IPS-18c (cell line): ENCODE measurements around the gene FAM181A.

ENCODE experiments used
- H3K4me3 ChIP-seq: 2 replicates; pipeline ENCODE4 v1.7.0; 2013; ENCODE audit warnings: low read depth, mild to moderate bottlenecking, low read length, moderate library complexity; ENCODE audit not compliant: insufficient read depth
- H3K9me3 ChIP-seq: one replicate; pipeline ENCODE4 v1.6.1; 2013; ENCODE audit warnings: mild to moderate bottlenecking, low read length, moderate library complexity; ENCODE audit not compliant: control insufficient read depth, insufficient read depth

Gene FAM181A

DNA sequence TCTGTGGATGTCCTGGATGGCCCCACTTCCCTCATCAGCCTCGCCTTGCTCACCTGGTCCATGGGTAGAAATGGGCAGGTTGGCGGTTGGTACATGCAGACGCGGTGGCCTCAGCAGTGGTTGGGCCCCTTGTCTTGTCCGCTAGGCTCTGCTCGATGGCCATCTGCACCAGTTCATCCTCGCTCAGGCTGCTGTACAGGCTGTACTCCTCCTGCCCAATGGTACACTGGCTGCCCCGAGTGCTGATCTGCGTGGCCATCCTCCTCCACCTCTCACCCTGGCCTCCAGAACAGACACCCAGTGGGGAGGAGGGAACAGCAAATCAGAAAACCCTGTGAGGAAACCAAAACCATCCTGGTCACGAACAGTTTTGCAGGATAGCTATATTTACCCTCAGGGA lies 37.1 kb downstream of the FAM181A start:
- Histone ChIP-seq H3K9me3 (no peaks in the 10 kb centered on the region), H3K4me3 (no peak overlapping the region)

DNA sequence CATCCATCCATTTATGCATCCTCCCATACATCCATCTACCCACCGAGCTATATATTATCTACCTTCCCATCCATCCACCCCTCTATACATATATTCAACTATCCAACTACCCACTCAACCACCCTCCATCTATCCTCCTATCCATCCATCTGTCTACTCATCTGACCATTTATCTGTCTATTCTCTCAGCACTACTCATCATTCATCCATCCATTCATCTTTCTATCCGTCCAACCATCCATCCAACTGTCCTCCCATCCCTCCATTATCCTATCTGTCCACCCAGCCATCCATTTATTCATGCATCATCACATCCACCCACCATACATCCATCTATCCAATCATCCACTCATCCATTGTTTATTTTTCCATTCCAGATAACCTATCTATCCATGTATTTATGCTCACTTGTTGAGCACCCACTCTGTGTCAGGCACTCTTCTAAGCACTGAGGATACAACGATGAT lies 37.7 kb downstream of the FAM181A start:
- Histone ChIP-seq H3K9me3 (no peaks in the 10 kb centered on the region), H3K4me3 (no peak overlapping the region)

DNA sequence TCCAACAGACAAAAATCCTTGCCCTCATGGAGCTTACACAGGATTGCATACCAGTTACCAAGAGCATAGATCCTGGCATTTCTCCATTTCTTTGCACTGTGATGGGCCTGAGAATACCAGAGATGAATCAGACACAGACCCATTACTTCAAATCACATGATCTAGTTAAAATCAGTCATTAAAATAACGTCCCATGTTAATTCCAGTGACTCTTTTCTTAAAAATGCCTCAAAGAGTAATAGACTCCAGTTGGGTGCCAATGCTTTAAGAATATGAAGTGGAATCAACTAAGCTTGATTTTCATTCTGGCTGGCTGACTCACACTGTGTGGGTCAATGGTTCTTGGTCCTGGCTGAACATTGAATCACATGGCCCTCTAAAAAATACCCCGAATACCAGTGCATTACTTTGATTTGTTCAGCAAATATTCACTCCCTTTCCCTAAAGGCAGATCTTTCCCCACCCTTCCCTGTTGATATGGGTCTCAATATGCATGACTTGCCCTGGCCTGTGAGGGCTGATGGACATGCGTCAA lies 38.2 kb downstream of the FAM181A start:
- Histone ChIP-seq H3K9me3 (no peaks in the 10 kb centered on the region), H3K4me3 (no peak overlapping the region)

DNA sequence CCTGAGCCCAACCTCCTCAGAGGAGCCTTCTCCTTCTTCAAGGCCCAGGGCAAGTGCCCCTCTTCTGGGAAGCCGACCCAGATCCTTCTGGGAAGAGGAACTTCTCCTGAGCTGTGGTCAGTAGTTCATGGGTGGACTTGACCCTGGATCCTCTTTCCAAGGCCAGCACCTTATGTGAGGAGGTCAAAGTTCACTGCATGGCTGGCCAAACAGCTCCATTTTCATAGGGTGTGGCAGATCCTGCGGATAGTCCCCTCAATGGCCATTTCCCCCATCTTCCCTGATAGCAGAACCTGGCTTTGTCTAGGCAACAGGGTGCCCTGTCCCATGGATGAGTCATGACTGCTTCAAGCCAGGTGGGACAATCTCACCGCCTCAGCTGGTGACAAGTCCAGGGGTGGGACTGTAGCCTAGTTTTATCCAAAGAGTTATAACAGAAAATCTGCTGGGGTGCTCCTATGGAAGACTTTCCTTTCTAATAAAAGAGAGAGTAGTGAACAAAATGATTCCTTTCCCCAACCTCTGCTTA lies 38.9 kb downstream of the FAM181A start:
- Histone ChIP-seq H3K4me3 (no peak overlapping the region), H3K9me3 (no peaks in the 10 kb centered on the region)

DNA sequence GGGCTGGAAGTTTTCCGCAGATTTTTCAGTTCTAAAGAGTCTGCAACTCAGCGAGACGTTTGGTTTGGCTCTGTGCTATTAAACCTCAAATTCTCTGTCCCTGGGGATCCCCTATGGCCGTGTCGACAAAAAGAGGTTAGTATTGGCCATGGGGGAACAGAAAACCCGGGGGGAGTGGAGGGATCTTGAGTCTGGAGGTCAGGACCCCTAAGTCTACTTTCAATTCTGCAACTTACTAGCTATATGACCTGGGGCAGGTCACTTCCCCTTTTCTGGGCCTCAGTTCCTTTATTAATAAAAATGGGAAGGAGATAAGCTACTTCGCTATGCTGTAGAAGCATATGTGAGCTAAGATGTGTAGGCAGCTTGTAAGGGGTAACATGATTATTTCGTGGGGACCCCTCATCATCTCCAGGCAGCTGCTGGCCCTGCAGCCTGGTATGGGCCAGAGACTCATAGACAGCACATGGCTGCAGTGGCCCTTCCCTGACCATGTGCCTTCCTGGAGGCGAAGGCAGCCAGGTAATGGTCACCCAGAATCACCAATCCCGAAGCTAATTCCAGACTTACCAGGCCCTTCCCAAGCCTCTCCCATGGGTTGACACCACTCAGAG lies 40.6 kb downstream of the FAM181A start:
- H3K9me3 ChIP-seq: peaks cover 2% of the 10 kb centered on the region
- H3K4me3 ChIP-seq: no peak overlapping the region

DNA sequence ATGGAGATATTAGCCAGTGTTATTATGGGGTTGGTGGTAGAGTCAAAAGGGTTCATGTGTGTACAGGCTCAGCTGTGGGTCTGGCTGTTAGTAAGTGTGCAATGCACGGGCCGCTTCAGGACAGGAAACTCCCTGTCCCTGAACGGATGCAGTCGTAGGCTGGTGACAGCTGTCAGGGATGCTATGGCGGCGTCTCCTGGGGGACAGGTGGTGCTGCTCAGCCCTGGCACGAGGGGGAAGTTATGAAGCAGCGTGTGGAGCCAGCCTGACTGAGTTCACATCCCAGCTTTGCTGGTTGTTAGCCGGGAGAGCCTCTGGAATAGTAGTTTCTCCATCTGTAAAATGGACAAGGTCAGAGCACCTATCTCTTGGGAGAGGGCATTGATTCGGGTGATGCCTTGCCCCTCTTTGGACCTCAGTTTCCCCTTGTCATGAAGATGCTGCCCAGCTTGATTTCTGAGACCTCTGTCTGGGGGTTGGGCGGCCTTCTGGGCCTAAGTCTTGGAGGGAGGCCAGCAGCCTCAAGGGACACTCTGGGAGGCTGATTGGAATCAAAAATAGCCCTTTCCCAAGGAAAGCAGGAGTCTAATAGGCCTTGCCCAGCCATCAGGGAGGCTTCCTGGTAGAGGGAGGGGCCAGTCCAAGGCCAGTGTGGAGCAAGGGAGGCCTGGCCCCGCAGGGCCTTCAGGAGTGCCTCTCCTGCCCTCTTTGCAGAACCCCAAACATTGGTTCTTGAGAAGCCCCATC lies 42.1 kb downstream of the FAM181A start:
- no peak overlapping the region for H3K4me3 ChIP-seq
- peaks cover 2% of the 10 kb centered on the region for H3K9me3 ChIP-seq

DNA sequence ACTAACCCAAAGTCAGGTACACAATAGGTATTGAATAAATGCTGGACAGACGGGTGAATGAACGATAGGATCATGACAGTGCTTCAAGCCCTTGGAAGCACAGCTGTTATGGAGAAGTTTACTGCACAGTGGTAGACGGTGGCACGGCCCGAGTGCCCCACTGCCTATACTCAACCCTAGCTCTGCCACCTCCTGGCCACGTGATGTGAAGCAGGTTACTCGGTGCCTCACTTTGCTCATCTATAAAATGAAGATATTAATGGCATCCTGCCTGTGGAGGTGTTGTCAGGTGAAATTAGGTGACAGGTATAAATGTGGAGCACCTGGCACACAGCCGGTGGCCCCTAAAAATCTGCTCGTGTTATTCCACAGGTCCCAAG lies 43.4 kb downstream of the FAM181A start:
- Histone ChIP-seq H3K4me3 (no peak overlapping the region), H3K9me3 (peaks cover 2% of the 10 kb centered on the region)

DNA sequence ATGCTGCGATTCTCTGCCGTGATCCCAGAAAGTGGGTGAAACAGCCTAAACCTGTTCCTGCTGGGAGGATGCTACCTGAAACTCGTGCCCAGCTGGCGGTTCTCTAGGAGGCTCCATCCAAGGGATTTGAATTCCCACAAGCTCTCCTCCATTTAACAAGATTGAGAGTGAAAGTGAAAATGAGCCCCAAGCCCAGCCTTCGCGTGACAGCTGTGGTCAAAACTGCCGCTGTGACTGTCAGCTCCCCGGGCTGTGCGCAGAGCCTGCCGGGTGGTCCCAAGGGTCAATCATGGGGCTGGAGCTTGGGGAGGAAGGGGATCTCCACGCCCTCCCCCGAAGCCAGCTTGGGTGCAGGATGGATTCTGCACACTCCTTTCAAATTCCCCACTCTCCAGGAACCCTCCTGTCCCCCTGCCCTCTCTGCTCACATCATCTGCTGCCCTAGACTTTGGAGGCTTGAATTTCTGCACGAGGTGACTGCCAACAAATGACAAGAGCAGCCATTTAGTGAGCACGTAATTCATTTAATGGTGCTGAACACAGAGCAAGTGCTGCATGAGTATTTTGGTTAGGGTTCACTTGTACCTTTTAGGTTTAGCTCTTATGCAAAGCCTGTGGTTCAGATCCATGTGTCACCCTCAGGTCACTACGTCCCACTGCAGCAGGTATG lies 44.0 kb downstream of the FAM181A start:
- Histone ChIP-seq H3K9me3 (peaks cover 2% of the 10 kb centered on the region), H3K4me3 (no peak overlapping the region)

DNA sequence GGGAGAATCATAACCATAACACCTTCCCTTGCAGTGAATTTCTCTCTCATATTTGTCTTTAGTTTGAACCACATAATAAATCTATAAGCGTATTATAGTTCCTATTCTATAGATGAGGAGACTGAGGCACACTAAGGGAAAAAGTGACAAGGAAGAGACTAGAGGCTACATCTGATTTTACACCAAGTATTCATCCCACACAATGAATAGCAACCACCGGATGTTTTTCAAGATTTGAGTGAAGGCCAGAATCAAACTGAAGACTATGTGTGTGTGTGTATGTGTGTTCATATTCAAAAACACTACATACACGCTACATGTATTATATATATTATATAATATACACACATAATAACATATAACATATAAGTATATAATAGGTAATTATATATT lies 44.5 kb downstream of the FAM181A start:
- Histone ChIP-seq H3K9me3 (peaks cover 2% of the 10 kb centered on the region), H3K4me3 (no peak overlapping the region)

DNA sequence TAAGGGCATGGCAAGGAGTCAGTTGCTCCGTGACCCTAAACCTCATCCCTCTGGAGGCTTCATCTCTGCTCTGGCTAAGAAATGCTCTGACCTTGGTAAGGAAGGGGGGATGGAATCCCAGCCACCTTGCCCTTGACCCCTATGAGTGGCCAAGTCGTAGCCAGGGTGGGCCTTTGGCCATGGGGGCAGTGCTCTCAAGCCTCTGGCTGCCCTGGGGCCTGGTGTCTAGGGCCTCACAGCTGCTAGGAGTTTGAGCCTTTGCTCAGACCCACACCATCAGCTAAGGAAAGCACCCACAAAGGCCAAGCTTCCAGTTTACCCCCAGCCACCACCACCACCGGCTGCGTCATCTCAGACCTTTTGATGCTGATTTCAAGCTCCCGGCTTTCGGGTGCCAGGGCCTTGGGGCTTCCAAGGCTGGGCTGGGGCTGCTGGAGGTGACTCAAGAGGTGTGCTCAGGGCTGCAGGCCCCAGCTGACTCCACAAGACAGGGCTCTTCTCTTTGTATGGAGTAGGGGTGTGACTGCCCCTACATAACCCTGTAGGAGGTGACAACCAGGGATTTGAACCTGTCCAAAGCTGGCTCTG lies 45.6 kb downstream of the FAM181A start:
- peaks cover 2% of the 10 kb centered on the region for H3K9me3 ChIP-seq
- no peak overlapping the region for H3K4me3 ChIP-seq

DNA sequence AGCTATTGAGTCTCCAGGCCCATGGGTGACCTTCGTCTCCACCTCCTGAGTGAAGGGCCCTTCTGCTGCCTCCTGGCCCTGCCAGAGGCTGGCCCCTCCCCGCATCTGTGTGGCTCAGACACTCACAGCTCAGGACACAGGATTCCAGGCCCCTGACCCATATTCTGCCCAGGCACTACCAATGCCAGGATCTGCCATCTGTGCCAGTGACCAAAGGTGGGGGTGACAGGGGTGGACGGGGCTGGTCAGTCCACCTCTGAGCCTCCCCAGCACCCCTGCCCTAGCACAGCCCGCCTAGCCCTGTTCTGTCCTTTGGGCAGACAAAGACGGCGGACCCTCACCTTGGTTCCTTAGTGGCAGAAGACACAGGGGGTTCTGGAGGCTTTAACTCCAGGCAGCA lies 46.5 kb downstream of the FAM181A start:
- H3K4me3 ChIP-seq: no peak overlapping the region
- peaks cover 2% of the 10 kb centered on the region for H3K9me3 ChIP-seq

DNA sequence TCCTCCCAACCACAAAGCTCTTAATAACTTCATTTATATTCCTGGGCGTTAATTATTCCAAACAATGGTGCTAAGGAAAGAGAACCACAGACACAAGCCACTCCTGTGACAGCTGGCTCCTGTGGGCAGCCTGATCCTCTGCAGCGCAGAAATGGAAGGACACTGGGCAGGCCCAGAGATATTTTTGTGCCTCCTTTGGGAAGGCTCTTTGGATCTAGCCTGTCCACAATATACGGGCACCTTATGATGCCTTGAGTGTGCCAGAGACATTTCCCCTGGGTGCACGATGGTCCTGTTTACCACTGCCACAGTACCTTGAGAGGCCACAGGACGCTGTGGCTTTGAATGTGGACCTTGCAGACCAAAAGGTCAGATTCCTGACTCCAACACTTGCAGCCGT lies 47.2 kb downstream of the FAM181A start:
- Histone ChIP-seq H3K4me3 (no peak overlapping the region), H3K9me3 (peaks cover 2% of the 10 kb centered on the region)

DNA sequence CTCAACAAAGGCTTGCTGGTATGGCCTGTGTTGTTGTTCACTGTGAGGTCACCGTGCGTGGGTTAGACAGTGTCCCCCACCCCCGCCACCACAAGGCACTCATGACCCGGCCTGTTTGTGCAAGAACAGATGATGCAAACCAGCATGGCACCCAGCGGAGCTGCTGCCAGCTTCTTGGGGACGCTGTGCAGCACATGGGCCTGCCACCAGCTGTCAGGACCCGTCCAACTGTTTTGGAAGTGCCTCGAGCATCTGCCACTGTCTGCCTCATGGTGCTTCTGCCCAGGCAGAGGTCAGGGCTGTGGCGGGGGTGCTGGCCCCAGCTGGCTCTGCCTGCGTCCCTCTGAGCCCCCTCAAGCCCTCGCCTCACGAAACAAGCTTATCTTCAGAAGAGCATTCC lies 47.7 kb downstream of the FAM181A start:
- Histone ChIP-seq H3K9me3 (peaks cover 2% of the 10 kb centered on the region), H3K4me3 (no peak overlapping the region)

DNA sequence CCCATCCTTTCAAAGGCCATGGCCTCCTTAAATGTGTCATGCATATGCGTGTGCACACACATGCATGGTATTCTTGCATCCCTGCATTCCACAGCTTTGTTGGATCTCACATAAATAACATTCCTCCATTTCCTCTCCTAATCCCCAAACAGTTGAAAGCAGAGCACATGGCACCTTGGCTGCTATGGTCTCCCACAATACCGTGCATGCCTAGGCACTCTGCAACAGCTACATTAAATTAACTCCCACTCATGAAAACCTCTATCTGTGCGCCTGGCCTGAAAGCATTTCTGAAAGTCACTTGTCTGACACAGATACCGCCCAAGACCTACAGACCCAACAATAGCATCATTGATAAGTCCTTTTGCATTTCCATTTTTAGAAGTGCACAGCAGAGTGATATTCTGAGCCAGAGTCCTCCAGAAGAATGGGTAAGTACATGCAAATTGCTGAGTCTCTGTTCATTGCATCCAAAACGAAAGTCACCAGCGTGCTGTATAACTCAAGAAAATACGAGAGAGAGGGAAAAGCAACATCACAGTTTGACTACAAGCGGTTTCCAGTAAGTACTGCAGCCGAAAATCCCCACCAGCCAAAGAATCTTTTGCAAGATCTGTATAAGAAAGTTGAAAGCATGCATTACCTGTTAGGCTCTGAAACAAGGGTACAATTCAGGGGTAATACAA lies 48.8 kb downstream of the FAM181A start:
- H3K4me3 ChIP-seq: no peak overlapping the region

DNA sequence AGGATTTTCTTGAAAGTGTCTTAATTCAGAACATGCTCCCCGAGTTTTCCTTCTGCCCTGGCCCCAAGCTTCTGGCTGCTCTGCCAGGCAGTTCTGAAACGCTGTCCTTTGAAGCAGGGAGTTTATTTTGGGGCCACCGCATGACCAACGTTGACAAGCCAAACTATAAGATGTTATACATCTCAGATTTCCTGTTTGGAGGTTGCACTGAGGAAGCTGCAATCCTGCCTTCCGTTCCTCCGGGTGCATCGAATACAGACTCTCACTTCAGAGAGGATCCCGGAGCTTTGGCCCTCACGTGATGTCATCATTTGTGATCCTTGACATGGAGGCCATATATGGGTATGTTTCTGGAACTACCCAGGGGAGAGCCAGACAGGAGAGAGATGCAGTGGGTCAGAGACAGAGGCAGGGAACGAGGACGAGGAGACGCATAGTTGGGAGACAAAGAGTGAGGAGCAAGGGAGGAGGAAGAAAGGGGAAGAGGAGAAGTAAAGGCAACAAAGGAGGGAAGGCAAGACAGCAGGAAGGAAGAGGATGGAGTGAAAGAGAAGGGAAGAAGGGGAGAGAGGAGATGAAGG lies 49.4 kb downstream of the FAM181A start, which contains the start of gene ASB2:
TSS of gene ASB2 (minus strand) at position 94 of the 581 bp plus-strand sequence. CDS start 12,031 bp downstream, outside the sequence.
- no peak within 1 kb of the TSS for H3K4me3 ChIP-seq
- no peaks in the 10 kb centered on the region for H3K9me3 ChIP-seq

More for the DNA sequence above, 48.8 kb downstream of the FAM181A start:
- peaks cover 2% of the 10 kb centered on the region for H3K9me3 ChIP-seq

DNA sequence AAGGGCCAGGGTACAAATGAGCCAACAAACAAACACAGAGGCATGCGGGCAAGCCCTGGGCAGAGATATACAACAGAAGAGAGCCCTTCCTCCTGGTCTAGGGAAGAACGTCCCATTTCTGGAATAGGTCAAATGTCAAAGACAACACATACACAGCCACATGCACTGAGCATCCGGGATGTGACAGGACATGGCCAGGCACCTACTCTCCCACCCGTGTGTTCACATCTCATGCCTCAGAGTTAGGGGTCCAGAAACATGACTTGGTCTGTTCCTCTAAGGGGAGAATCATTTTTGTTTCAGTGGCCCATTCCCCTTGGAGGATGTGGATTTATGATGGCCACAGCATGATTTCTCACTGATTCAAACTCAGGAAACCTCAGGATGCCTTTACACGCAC lies 50.0 kb downstream of the FAM181A start:
- H3K4me3 ChIP-seq: no peak overlapping the region
- H3K9me3 ChIP-seq: no peaks in the 10 kb centered on the region
